Erythroblast (primary cell): ENCODE measurements around the gene FAM131C.

ENCODE experiments used
- GATA1 ChIP-seq: IDR thresholded peaks from 2 replicates; pipeline ENCODE4 v1.6.1; 2011; ENCODE audit warnings: low read depth, mild to moderate bottlenecking, control low read depth, low read length, moderate library complexity
- POLR2A ChIP-seq: IDR thresholded peaks from 2 replicates; pipeline ENCODE4 v1.6.1; 2011; ENCODE audit warnings: mild to moderate bottlenecking, low read length

DNA sequence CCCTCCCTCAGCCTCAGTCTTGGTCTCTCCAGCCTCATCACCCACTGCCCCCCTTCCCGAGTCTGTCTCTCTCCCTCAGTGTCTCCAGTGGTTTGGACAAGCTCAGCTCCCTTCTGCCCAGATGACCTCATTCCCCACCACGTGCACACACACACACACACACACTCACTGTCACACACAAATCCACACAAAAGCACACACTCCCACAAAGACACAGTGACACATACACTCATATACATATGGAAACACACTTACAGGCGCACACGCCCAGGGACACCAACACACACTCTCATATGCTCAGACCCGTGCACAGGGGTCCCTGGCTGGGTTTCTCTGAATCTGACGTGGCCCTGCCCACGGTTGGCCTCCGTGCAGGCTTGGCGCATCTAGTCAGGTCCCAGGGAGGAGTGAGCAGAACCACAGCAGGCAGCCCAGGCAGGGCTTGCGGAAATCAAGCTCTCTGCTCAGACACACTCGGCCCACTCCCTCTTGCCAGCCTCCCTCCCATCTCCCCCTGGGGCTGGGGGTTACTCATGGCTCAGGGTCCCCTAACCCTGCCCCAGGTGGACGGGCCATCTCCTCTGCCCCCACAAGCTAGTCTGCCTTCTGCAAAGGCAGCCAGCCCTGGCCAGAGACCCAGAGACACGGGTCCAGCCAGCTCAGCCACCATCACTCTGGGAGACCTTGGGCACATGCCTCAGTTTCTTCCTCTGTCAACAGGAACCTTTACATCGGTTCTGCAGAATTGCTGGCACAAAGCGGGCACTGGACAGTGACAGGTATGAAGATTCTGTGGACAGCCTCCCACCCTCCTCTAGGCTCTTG, 38.5 kb upstream of the FAM131C start:
- TF ChIP-seq POLR2A (no peak), GATA1 (no peak)
